ACC112 (cell line): Measurements from ENCODE around the gene H2BK1.

Source experiments
- H2AFZ ChIP-seq: fragments of 200-600 bp; sonication (generic); one replicate; pipeline ENCODE4 v1.6.0; 2017; ENCODE audit warnings: antibody characterized with exemption, low read length; ENCODE audit not compliant: unreplicated experiment
- H3K27ac ChIP-seq: fragments of 200-600 bp; sonication (generic); 2 replicates; pipeline ENCODE4 v1.5.1; 2014; ENCODE audit warnings: low read depth, mild to moderate bottlenecking, antibody characterized with exemption, low read length, moderate library complexity
- H3K27me3 ChIP-seq: fragments of 200-600 bp; sonication (generic); 2 replicates; pipeline ENCODE4 v1.6.1; 2014; ENCODE audit warnings: mild to moderate bottlenecking, antibody characterized with exemption, low read length, moderate library complexity, mixed read lengths; ENCODE audit not compliant: insufficient read depth
- H3K36me3 ChIP-seq: fragments of 200-600 bp; sonication (generic); 2 replicates; pipeline ENCODE4 v1.6.1; 2016; ENCODE audit warnings: mild to moderate bottlenecking, antibody characterized with exemption, low read length, moderate library complexity, mixed read lengths; ENCODE audit not compliant: insufficient read depth
- H3K4me1 ChIP-seq: fragments of 200-600 bp; sonication (generic); one replicate; pipeline ENCODE4 v1.6.1; 2016; ENCODE audit warnings: low read length, mixed read lengths; ENCODE audit not compliant: insufficient read depth, unreplicated experiment, control insufficient read depth
- H3K4me3 ChIP-seq: fragments of 200-600 bp; sonication (generic); 2 replicates; pipeline ENCODE4 v1.5.1; 2014; ENCODE audit warnings: mild to moderate bottlenecking, low read depth, low read length
- H3K79me2 ChIP-seq: fragments of 200-600 bp; sonication (generic); one replicate; pipeline ENCODE4 v1.6.0; 2016; ENCODE audit warnings: low read length; ENCODE audit not compliant: control insufficient read depth, unreplicated experiment, insufficient read depth

Gene H2BK1

DNA sequence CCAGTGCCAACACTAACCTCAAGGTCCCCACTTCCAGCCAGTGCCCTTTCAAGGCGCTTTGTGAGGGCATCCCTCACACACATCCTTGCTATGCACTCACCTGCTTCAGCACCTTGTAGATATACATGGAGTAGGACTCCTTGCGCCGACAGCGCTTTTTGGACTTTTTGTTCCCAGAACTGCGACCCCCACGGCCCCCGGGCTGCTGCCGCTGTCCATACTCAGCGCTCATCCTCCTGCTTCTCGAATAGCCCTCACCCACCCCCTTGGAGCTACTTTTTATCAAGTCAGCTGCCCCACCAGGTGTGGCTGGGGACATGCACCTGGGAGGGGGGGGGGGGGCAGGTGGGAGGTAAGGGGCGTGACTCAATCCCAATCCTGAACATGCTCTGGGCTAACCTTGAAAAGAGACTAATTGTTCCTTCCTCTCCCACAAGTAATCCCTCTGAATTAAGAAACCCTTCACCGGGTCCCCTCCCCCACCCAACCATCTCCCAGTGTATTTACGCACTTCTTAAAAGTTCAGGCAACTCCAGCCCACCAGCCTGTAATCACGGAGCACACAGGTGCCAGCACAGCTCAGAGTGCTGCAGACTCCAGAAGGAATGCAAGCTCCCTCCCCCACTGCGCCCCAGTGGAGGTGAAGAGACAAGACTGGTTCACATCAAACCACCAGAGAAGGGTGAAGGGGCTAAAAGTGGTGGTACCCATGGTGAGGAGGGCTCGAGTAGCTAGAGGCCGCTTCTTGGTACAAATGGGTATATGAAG is at the start of gene H2BK1:
Gene H2BK1, minus strand, starts transcription at position 402 of the 768 bp plus-strand sequence. Its CDS starts 170 bp downstream, at position 232.
- no peak within 1 kb of the TSS for H2AFZ ChIP-seq
- H3K79me2 ChIP-seq = no peaks in the 10 kb centered on the region
- peaks cover 10% of the 10 kb centered on the region for H3K27me3 ChIP-seq
- no peaks in the 10 kb centered on the region for H3K4me1 ChIP-seq
- H3K4me3 ChIP-seq = no peak within 1 kb of the TSS
- H3K27ac ChIP-seq = no peak within 1 kb of the TSS
- H3K36me3 ChIP-seq = peaks cover 6% of the 10 kb centered on the region; the same call in 1 of the 2 replicates

- Histone ChIP-seq H3K27me3 (peaks cover 28% of the 10 kb centered on the region), H3K4me1 (no peaks in the 10 kb centered on the region), H3K36me3 (no peaks in the 10 kb centered on the region), H3K27ac (no peak overlapping the region), H2AFZ (no peak overlapping the region), H3K79me2 (no peaks in the 10 kb centered on the region), H3K4me3 (no peak overlapping the region)
Observed at GRCh38 chr7:151257990-151258389, 47.7 kb upstream of the H2BK1 start.

DNA sequence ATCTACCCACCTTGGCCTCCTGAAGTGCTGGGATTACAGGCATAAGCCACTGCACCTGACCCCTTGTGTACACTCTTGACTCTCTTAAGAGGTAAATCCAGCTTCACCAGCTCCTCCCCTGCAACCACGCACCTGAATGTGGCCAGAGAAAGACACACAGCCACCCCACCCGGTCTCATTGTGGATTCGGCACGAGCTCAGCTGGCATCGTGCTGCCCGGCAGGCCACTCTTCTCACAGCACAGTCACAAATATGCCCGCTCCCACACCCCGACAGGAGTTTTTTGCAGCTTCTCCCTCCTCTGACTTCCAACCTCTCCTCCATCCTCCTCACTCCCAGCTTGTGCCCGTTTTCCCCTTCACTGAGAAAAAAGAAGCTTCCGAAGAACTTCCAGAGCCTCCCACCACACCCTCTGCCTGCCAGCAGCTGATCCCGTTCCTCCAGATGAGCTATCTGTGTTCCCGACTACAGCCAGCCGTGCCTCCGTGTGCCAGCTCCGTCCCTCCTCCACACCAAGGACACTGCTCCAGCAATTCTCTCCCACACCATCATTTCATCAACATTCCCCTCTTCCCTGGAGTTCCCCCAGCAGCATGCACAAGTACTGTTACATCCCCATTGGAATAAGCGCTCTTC is 46.2 kb upstream of the H2BK1 start:
- H3K4me3 ChIP-seq = no peak overlapping the region
- H3K27ac ChIP-seq = no peak overlapping the region
- peaks cover 5% of the 10 kb centered on the region for H3K4me1 ChIP-seq
- no peaks in the 10 kb centered on the region for H3K36me3 ChIP-seq
- H2AFZ ChIP-seq = no peak overlapping the region
- H3K79me2 ChIP-seq = no peaks in the 10 kb centered on the region
- H3K27me3 ChIP-seq = peaks cover 13% of the 10 kb centered on the region

DNA sequence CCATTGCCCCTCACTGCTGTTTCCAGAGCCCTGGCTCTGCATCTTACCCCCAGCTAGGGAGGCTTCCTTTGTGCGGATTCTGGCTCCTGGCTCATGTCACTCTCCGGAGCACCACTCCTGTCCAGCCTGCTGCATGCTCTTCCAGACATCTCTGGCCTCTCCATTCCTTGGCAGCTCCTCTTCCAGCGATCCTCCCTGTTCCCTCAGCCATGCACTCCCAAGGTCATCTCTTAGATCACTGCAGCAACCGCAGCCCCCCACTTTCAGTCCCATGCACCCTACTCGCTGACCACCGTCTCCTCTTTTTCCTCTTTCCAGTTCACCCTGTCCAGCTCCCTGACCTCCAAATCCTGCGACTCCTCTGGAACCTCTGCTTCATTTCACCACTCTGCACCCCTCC is 45.1 kb upstream of the H2BK1 start:
- Histone ChIP-seq H3K4me3 (no peak overlapping the region), H3K4me1 (peaks cover 14% of the 10 kb centered on the region), H3K36me3 (no peaks in the 10 kb centered on the region), H2AFZ (no peak overlapping the region), H3K27ac (no peak overlapping the region), H3K79me2 (no peaks in the 10 kb centered on the region), H3K27me3 (peaks cover 2% of the 10 kb centered on the region)

- Histone ChIP-seq H3K36me3 (no peaks in the 10 kb centered on the region), H2AFZ (no peak overlapping the region), H3K4me1 (peaks cover 18% of the 10 kb centered on the region), H3K27me3 (no peaks in the 10 kb centered on the region), H3K4me3 (no peak overlapping the region), H3K79me2 (no peaks in the 10 kb centered on the region), H3K27ac (no peak overlapping the region)
Observed at GRCh38 chr7:151254851-151255250, 44.6 kb upstream of the H2BK1 start.

DNA sequence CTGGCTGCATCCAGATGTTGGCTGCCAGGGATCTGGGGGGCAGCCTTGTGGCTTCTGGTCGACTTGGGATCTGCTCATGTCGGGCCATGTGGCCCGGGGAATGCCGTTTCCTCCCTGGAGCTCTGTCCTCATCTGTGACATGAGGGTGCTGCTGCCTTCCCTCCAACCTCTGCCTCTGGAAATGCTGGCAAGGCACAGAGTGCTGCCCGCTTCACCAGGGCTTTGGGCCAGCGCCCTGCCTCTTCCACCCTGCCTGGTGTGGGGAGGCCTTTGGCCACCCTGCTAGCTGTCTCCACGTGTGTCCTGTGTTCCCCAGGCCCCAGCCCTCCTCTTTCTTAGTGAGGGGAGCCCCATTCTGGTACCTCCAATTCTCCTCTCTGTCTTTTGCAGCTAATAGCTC is 44.0 kb upstream of the H2BK1 start:
- Histone ChIP-seq H3K4me1 (peaks cover 22% of the 10 kb centered on the region), H3K27me3 (no peaks in the 10 kb centered on the region)

DNA sequence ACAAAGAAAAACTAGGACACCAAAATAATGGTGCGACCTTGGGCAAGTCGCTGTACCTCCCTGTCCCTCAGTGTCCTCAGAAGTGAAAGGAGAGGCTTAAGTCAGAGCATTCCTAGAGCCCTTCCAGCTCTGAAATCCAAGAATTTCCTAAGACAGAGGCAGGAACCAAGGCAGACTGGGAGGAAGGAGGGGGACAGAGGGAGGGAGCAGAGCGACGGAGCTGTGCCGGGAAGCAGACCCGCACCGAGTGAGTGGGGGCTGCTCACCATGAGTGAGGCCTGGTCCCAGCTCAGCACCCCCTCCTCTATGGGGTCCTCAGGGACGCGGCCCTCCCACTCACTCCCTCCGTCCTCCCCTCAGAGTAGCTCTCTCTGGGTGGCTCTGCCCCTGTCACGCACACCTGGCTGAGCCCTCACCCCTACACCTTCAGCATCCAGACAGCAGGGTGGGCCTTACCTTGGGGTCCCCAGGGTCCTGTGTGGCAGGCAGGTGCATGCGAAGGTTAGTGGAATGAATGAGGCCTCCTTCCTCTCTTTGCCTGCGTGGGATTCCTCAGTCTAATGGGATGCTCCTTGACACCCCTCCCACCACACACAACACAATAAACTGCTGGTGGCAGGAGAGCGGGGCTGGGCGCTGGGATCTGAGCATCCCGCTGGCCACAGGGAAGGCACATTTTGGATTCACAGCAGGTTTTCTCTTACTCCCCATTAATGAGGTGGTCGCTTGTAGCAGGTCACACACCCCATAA is 42.8 kb upstream of the H2BK1 start:
- H3K4me1 ChIP-seq = peaks cover 23% of the 10 kb centered on the region
- peak overlapping the region; percentile 93 for H2AFZ ChIP-seq
- peak overlapping the region; percentile 98 for H3K4me3 ChIP-seq
- no peaks in the 10 kb centered on the region for H3K79me2 ChIP-seq
- no peak overlapping the region for H3K27ac ChIP-seq
- H3K36me3 ChIP-seq = no peaks in the 10 kb centered on the region
- H3K27me3 ChIP-seq = no peaks in the 10 kb centered on the region

More for the DNA sequence above, 44.0 kb upstream of the H2BK1 start:
- Histone ChIP-seq H2AFZ (no peak overlapping the region), H3K27ac (no peak overlapping the region), H3K79me2 (no peaks in the 10 kb centered on the region), H3K4me3 (no peak overlapping the region), H3K36me3 (no peaks in the 10 kb centered on the region)

DNA sequence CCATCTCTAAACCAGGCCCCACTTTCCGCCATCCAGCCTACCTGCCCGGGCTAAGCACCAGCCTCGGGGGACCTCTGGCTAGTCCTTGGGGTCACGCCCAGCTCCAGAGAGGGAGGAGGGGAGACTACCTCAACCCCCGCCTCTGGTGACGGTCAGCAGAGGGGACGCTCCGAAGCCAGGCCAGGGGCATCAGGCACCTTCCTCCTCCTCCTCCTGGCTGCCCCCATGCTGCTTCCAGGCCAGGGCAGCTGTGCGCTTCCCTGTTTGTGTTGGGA is 42.2 kb upstream of the H2BK1 start:
- peak overlapping the region; percentile 53 for H3K27ac ChIP-seq
- H2AFZ ChIP-seq = peak overlapping the region; percentile 93
- H3K4me1 ChIP-seq = peaks cover 23% of the 10 kb centered on the region
- peaks cover 4% of the 10 kb centered on the region for H3K79me2 ChIP-seq
- H3K4me3 ChIP-seq = peak overlapping the region; percentile 98
- no peaks in the 10 kb centered on the region for H3K27me3 ChIP-seq
- no peaks in the 10 kb centered on the region for H3K36me3 ChIP-seq

DNA sequence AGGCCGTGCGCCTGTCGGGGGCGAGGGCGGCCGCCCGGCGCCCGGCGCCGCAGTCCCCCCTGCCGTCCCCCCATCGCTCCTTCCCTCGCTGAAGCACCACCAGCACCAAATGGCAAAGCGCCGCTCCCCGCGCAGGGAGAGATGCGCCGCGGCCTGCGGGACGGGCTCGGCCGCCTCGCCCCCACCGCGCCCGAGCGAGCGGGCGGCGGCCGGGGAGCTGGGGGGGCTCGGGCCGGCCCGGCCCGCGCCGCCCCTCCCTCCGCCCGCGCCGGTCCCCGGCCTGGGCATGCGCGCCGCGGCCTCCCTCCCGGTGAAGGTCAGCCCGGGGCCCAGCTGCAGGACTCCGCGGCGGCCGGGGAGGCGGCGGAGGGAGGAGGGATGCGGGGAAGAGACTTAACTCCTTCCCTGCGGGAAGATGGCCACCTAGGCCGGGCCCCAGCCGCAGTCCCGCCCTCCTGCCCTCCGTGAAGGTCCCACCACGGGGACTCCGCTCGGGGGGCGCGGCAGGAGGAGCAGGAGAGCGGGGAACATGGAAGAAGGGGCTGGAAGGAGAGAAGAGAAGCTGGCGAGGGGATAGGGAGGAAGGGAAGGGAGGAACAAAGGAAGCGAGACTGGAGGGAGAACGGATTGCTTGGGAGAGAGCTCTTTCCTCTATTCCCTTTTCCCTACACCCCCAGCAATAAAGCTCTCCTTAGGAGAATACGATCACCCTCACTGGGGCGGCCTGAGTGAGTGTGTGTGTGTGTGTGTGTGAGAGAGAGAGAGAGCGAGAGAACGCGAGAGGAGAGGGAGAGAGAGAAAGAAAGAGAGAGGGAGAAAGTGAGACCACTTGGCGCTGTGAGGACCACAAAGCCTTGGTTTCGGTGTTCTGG is 41.6 kb upstream of the H2BK1 start:
- Histone ChIP-seq H3K4me1 (peaks cover 27% of the 10 kb centered on the region), H2AFZ (peak overlapping the region; percentile 93), H3K36me3 (no peaks in the 10 kb centered on the region), H3K79me2 (peaks cover 9% of the 10 kb centered on the region), H3K27ac (peak overlapping the region; percentile 53), H3K4me3 (peak overlapping the region; percentile 98), H3K27me3 (no peaks in the 10 kb centered on the region)

- peaks cover 33% of the 10 kb centered on the region for H3K4me1 ChIP-seq
- H2AFZ ChIP-seq = peak overlapping the region; percentile 79
- no peaks in the 10 kb centered on the region for H3K36me3 ChIP-seq
- no peaks in the 10 kb centered on the region for H3K27me3 ChIP-seq
- H3K79me2 ChIP-seq = peaks cover 12% of the 10 kb centered on the region
- no peak overlapping the region; the same call in 1 of the 2 replicates for H3K27ac ChIP-seq
- peak overlapping the region; percentile 98 for H3K4me3 ChIP-seq
Observed at GRCh38 chr7:151251328-151251688, 41.0 kb upstream of the H2BK1 start.
